Nephron (organoid): ENCODE results near the gene VPS26C.

ENCODE experiments used
- H3K27ac Mint-ChIP-seq, 3 experiments: 2 replicates each; pipeline ENCODE4 v1.8.0; 2020; ENCODE audit warnings: mixed read lengths in 3 of 3, mild to moderate bottlenecking in 2 of 3, moderate library complexity in 1 of 3
- H3K27me3 Mint-ChIP-seq: 2 replicates; pipeline ENCODE4 v1.8.0; 2021; ENCODE audit warnings: low read depth, mild to moderate bottlenecking, moderate library complexity, mixed read lengths
- H3K36me3 Mint-ChIP-seq: 2 replicates; pipeline ENCODE4 v1.8.0; 2020; ENCODE audit warnings: low read depth, mixed read lengths
- H3K4me1 Mint-ChIP-seq: 2 replicates; pipeline ENCODE4 v1.8.0; 2020; ENCODE audit warnings: mixed read lengths
- H3K4me3 Mint-ChIP-seq, 3 experiments: 2 replicates each; pipeline ENCODE4 v1.8.0; 2020; ENCODE audit warnings: mild to moderate bottlenecking in 3 of 3, mixed read lengths in 3 of 3, moderate library complexity in 2 of 3
- H3K9me3 Mint-ChIP-seq: 2 replicates; pipeline ENCODE4 v1.8.0; 2020; ENCODE audit warnings: mixed read lengths
- CTCF ChIP-seq, 3 experiments: fragments of 200-600 bp; sonication (generic); IDR thresholded peaks; one replicate each; pipeline ENCODE4 v1.5.0; 2021; ENCODE audit warnings: antibody characterized with exemption in 3 of 3; ENCODE audit not compliant: unreplicated experiment in 3 of 3

Gene VPS26C

GRCh38 chr21:37231671-37232070 is 35.5 kb downstream of the VPS26C start:
- Mint-ChIP-seq H3K4me1 (no peaks in the 10 kb centered on the region), H3K27me3 (no peaks in the 10 kb centered on the region), H3K27ac (no peak overlapping the region), H3K36me3 (peaks cover 57% of the 10 kb centered on the region), H3K9me3 (no peaks in the 10 kb centered on the region), H3K4me3 (no peak overlapping the region)
- TF ChIP-seq CTCF (IDR thresholded peaks at IDR 0.05; ENCODE audit: unreplicated experiment in 3 of 3): no peak

GRCh38 chr21:37231249-37231645 is 35.9 kb downstream of the VPS26C start:
- H3K27ac Mint-ChIP-seq: peak overlapping the region in 1 of 3 experiments; percentile 47
- H3K4me1 Mint-ChIP-seq: no peaks in the 10 kb centered on the region
- peaks cover 58% of the 10 kb centered on the region for H3K36me3 Mint-ChIP-seq
- no peaks in the 10 kb centered on the region for H3K27me3 Mint-ChIP-seq
- no peak overlapping the region for H3K4me3 Mint-ChIP-seq
- no peak for TF ChIP-seq CTCF (IDR thresholded peaks at IDR 0.05; ENCODE audit: unreplicated experiment in 3 of 3)
- no peaks in the 10 kb centered on the region for H3K9me3 Mint-ChIP-seq

GRCh38 chr21:37230632-37231248 is 36.4 kb downstream of the VPS26C start:
- no peak for TF ChIP-seq CTCF (IDR thresholded peaks at IDR 0.05; ENCODE audit: unreplicated experiment in 3 of 3)
- Mint-ChIP-seq H3K36me3 (peaks cover 59% of the 10 kb centered on the region), H3K27me3 (no peaks in the 10 kb centered on the region), H3K27ac (peak overlapping the region in 1 of 3 experiments; percentile 47), H3K4me3 (no peak overlapping the region), H3K4me1 (no peaks in the 10 kb centered on the region), H3K9me3 (no peaks in the 10 kb centered on the region)

GRCh38 chr21:37228003-37228400 is 39.1 kb downstream of the VPS26C start:
- Mint-ChIP-seq H3K4me3 (no peak overlapping the region), H3K27ac (no peak overlapping the region), H3K4me1 (no peaks in the 10 kb centered on the region), H3K27me3 (no peaks in the 10 kb centered on the region), H3K36me3 (peaks cover 80% of the 10 kb centered on the region), H3K9me3 (peaks cover 2% of the 10 kb centered on the region)
- no peak for TF ChIP-seq CTCF (IDR thresholded peaks at IDR 0.05; ENCODE audit: unreplicated experiment in 3 of 3)

GRCh38 chr21:37227071-37228002 is 39.8 kb downstream of the VPS26C start:
- Mint-ChIP-seq H3K4me1 (no peaks in the 10 kb centered on the region), H3K27me3 (no peaks in the 10 kb centered on the region), H3K36me3 (peaks cover 80% of the 10 kb centered on the region), H3K4me3 (no peak overlapping the region), H3K27ac (no peak overlapping the region), H3K9me3 (peaks cover 4% of the 10 kb centered on the region)
- no peak for TF ChIP-seq CTCF (IDR thresholded peaks at IDR 0.05; ENCODE audit: unreplicated experiment in 3 of 3)
